ENCODE results near the gene TRMT2A. TPM values are rescaled to one million over a fixed set of nuclear protein-coding genes. Genes with fewer than 3 reads are reported as not detected.

The TRMT2A gene
- total RNA-seq, 1 donor from 2014 or later: 70.4 TPM

GRCh38 chr22:20107471-20107901, 9.5 kb downstream of the TRMT2A start:
- TF ChIP-seq CTCF (IDR thresholded peaks at IDR 0.05): no peak
- Histone ChIP-seq H3K27ac (no peak overlapping the region), H3K9me3 (no peaks in the 10 kb centered on the region), H3K36me3 (peaks cover 93% of the 10 kb centered on the region), H3K4me1 (no peaks in the 10 kb centered on the region), H3K4me3 (no peak overlapping the region), H3K27me3 (ENCODE audit: low read depth) (no peaks in the 10 kb centered on the region)
- no peak for ATAC-seq
- intact Hi-C loops (cut with DNase I): no loop called here
- peak; percentile 22 for DNase-seq

GRCh38 chr22:20106849-20107237, 10.2 kb downstream of the TRMT2A start:
- no peaks in the 10 kb centered on the region for H3K4me1 ChIP-seq
- ATAC-seq (no peak), DNase-seq (peak; percentile 30)
- H3K9me3 ChIP-seq: no peaks in the 10 kb centered on the region
- peaks cover 93% of the 10 kb centered on the region for H3K36me3 ChIP-seq
- H3K27me3 ChIP-seq (ENCODE audit: low read depth): no peaks in the 10 kb centered on the region
- intact Hi-C loops (cut with DNase I): no loop called here
- TF ChIP-seq CTCF (IDR thresholded peaks at IDR 0.05): no peak
- no peak overlapping the region for H3K27ac ChIP-seq
- H3K4me3 ChIP-seq: no peak overlapping the region

GRCh38 chr22:20106205-20106848, 10.7 kb downstream of the TRMT2A start:
- H3K27ac ChIP-seq: no peak overlapping the region
- no peak for ATAC-seq
- no peaks in the 10 kb centered on the region for H3K4me1 ChIP-seq
- DNase-seq: peak; percentile 27
- no peak for TF ChIP-seq CTCF (IDR thresholded peaks at IDR 0.05)
- peaks cover 93% of the 10 kb centered on the region for H3K36me3 ChIP-seq
- no peaks in the 10 kb centered on the region for H3K9me3 ChIP-seq
- intact Hi-C loops (cut with DNase I): no loop called here
- H3K27me3 ChIP-seq (ENCODE audit: low read depth): no peaks in the 10 kb centered on the region
- no peak overlapping the region for H3K4me3 ChIP-seq

GRCh38 chr22:20105456-20106204, 11.4 kb downstream of the TRMT2A start:
- Histone ChIP-seq H3K27ac (no peak overlapping the region), H3K4me1 (no peaks in the 10 kb centered on the region), H3K36me3 (peaks cover 93% of the 10 kb centered on the region), H3K27me3 (ENCODE audit: low read depth) (no peaks in the 10 kb centered on the region), H3K9me3 (no peaks in the 10 kb centered on the region), H3K4me3 (no peak overlapping the region)
- no peak for ATAC-seq
- intact Hi-C loops (cut with DNase I): no loop called here
- DNase-seq: peak; percentile 31
- TF ChIP-seq CTCF (IDR thresholded peaks at IDR 0.05): no peak

GRCh38 chr22:20102203-20102780, 14.7 kb downstream of the TRMT2A start:
- ATAC-seq (no peak), DNase-seq (no peak)
- TF ChIP-seq CTCF (IDR thresholded peaks at IDR 0.05): no peak
- Histone ChIP-seq H3K36me3 (peaks cover 93% of the 10 kb centered on the region), H3K27me3 (ENCODE audit: low read depth) (no peaks in the 10 kb centered on the region), H3K9me3 (no peaks in the 10 kb centered on the region), H3K4me1 (no peaks in the 10 kb centered on the region), H3K4me3 (no peak overlapping the region), H3K27ac (no peak overlapping the region)
- intact Hi-C loops (cut with DNase I): no loop called here
